Caco-2 (cell line): ENCODE measurements around the gene HAUS7. TPM values are rescaled to one million over a fixed set of nuclear protein-coding genes. Genes with fewer than 3 reads are reported as not detected.
"Not testable (repeated sequence)": the region's sequence is repeated elsewhere in the genome, so short reads cannot be mapped to it uniquely, and the experiment has no call there.

Source experiments
- BruUV-seq: library from RNA; stranded (reverse); fragments of 400-500 nt; replicated peaks from 2 replicates; lab custom pipeline; 2021; lab: Mats Ljungman, UMichigan
- CTCF ChIA-PET: fragments of 300-600 bp; sonication (Branson Sonifier 250); formaldehyde crosslinking; loops from one replicate; lab custom pipeline; 2022; ENCODE audit warnings: antibody characterized with exemption; lab: Charles Lee
- POLR2A ChIA-PET: fragments of 300-600 bp; sonication (Branson Sonifier 250); formaldehyde crosslinking; loops from one replicate; lab custom pipeline; 2022; ENCODE audit warnings: antibody characterized with exemption; lab: Charles Lee
- DNase-seq, 2 experiments: peaks; one replicate each; pipeline versions ENCODE4 v3.0.0 to v3.0.0-alpha.2; 2020 to 2022
- H3K27me3 ChIP-seq: replicated peaks from 2 replicates; pipeline ENCODE4 v1.6.0; 2011; ENCODE audit warnings: low read length; ENCODE audit not compliant: control insufficient read depth, insufficient read depth
- H3K36me3 ChIP-seq: 2 replicates; pipeline ENCODE4 v1.5.1; 2011; ENCODE audit warnings: low read length; ENCODE audit not compliant: control insufficient read depth, insufficient read depth
- H3K4me1 ChIP-seq: fragments of 250-450 bp; sonication (Bioruptor Pico); 2 replicates; pipeline ENCODE4 v1.5.1; 2020; ENCODE audit warnings: mild to moderate bottlenecking
- H3K4me3 ChIP-seq: 2 replicates; pipeline ENCODE4 v1.5.1; 2011; ENCODE audit warnings: low read depth, mild to moderate bottlenecking, control low read depth, low read length
- H3K9me3 ChIP-seq: fragments of 250-450 bp; sonication (Bioruptor Pico); 2 replicates; pipeline ENCODE4 v1.5.1; 2020; ENCODE audit warnings: mild to moderate bottlenecking, moderate library complexity
- H3K27ac Mint-ChIP-seq: one replicate; pipeline ENCODE4 v1.8.0; 2022; ENCODE audit warnings: mixed read lengths; ENCODE audit not compliant: unreplicated experiment
- H3K27me3 Mint-ChIP-seq: one replicate; pipeline ENCODE4 v1.8.0; 2022; ENCODE audit warnings: mixed read lengths; ENCODE audit not compliant: insufficient read depth, unreplicated experiment
- H3K36me3 Mint-ChIP-seq: one replicate; pipeline ENCODE4 v1.8.0; 2022; ENCODE audit warnings: mild to moderate bottlenecking, mixed read lengths; ENCODE audit not compliant: insufficient read depth, unreplicated experiment
- H3K4me1 Mint-ChIP-seq: one replicate; pipeline ENCODE4 v1.8.0; 2022; ENCODE audit warnings: low read depth, mixed read lengths; ENCODE audit not compliant: unreplicated experiment
- H3K4me3 Mint-ChIP-seq: one replicate; pipeline ENCODE4 v1.8.0; 2022; ENCODE audit warnings: mild to moderate bottlenecking, moderate library complexity, mixed read lengths; ENCODE audit not compliant: unreplicated experiment
- H3K9me3 Mint-ChIP-seq: one replicate; pipeline ENCODE4 v1.8.0; 2022; ENCODE audit warnings: mixed read lengths; ENCODE audit not compliant: unreplicated experiment
- CTCF ChIP-seq, 2 experiments: fragments of 200-600 bp in 1 of 2; IDR thresholded peaks; 1 replicate in 1 of 2; 2 replicates in 1 of 2; pipeline versions ENCODE4 v1.5.1 to v1.8.0; 2011 to 2022; ENCODE audit warnings: antibody characterized with exemption in 1 of 2, control low read depth in 1 of 2, inconsistent platforms in 1 of 2, low read depth in 1 of 2, low read length in 1 of 2, mild to moderate bottlenecking in 1 of 2, moderate library complexity in 1 of 2; ENCODE audit not compliant: insufficient read depth in 1 of 2, severe bottlenecking in 1 of 2, unreplicated experiment in 1 of 2
- intact Hi-C: fragments of 100-400 bp; cut with micrococcal nuclease; formaldehyde crosslinking; loops from one replicate; pipeline ENCODE4 v1.10.0; 2022; ENCODE audit not compliant: unreplicated experiment
- total RNA-seq: library from RNA; stranded (reverse); gene quantifications from 2 replicates; pipeline ENCODE4 v1.2.3, GENCODE V29; 2022

The HAUS7 gene
- total RNA-seq, 1 experiment from 2014 or later: 34.0 TPM

- Mint-ChIP-seq H3K9me3 (no peaks in the 10 kb centered on the region), H3K4me3 (no peak overlapping the region), H3K27ac (no peak overlapping the region), H3K4me1 (no peaks in the 10 kb centered on the region), H3K27me3 (peaks cover 13% of the 10 kb centered on the region), H3K36me3 (no peaks in the 10 kb centered on the region)
- CTCF ChIA-PET: no interaction called here
- Histone ChIP-seq H3K4me3 (no peak overlapping the region), H3K4me1 (no peaks in the 10 kb centered on the region), H3K9me3 (no peaks in the 10 kb centered on the region), H3K27me3 (no peaks in the 10 kb centered on the region), H3K36me3 (no peaks in the 10 kb centered on the region)
- BruUV-seq: no TSS peak
- POLR2A ChIA-PET: no interaction called here
- DNase-seq: no peak
- no peak for TF ChIP-seq CTCF (IDR thresholded peaks at IDR 0.05; ENCODE audit: insufficient read depth in 1 of 2, low read depth in 1 of 2, low read length in 1 of 2, severe bottlenecking in 1 of 2, unreplicated experiment in 1 of 2)
- intact Hi-C loops: no loop called here
Measured at GRCh38 chrX:153406011-153406410, 64.4 kb downstream of the HAUS7 start.

GRCh38 chrX:153405426-153405825, 65.0 kb downstream of the HAUS7 start:
- H3K36me3 Mint-ChIP-seq: no peaks in the 10 kb centered on the region
- Histone ChIP-seq H3K36me3 (no peaks in the 10 kb centered on the region), H3K4me3 (no peak overlapping the region), H3K4me1 (no peaks in the 10 kb centered on the region), H3K27me3 (no peaks in the 10 kb centered on the region), H3K9me3 (no peaks in the 10 kb centered on the region)
- no peaks in the 10 kb centered on the region for H3K9me3 Mint-ChIP-seq
- no peak overlapping the region for H3K27ac Mint-ChIP-seq
- TF ChIP-seq CTCF (IDR thresholded peaks at IDR 0.05; ENCODE audit: insufficient read depth in 1 of 2, low read depth in 1 of 2, low read length in 1 of 2, severe bottlenecking in 1 of 2, unreplicated experiment in 1 of 2): no peak
- CTCF ChIA-PET: no interaction called here
- no peaks in the 10 kb centered on the region for H3K4me1 Mint-ChIP-seq
- POLR2A ChIA-PET: no interaction called here
- H3K27me3 Mint-ChIP-seq: peaks cover 10% of the 10 kb centered on the region
- intact Hi-C loops: no loop called here
- no peak overlapping the region for H3K4me3 Mint-ChIP-seq
- no TSS peak for BruUV-seq
- no peak for DNase-seq

GRCh38 chrX:153404333-153404732, 66.0 kb downstream of the HAUS7 start:
- BruUV-seq, H3K4me1 Mint-ChIP-seq, H3K27me3 ChIP-seq, DNase-seq, H3K9me3 ChIP-seq, H3K4me1 ChIP-seq, POLR2A ChIA-PET, H3K4me3 Mint-ChIP-seq, H3K9me3 Mint-ChIP-seq, H3K4me3 ChIP-seq, H3K36me3 ChIP-seq, intact Hi-C loops, CTCF ChIA-PET, H3K27me3 Mint-ChIP-seq, H3K36me3 Mint-ChIP-seq, H3K27ac Mint-ChIP-seq: not testable (repeated sequence)
